ENCODE data around the gene TEX35.

Gene TEX35

DNA sequence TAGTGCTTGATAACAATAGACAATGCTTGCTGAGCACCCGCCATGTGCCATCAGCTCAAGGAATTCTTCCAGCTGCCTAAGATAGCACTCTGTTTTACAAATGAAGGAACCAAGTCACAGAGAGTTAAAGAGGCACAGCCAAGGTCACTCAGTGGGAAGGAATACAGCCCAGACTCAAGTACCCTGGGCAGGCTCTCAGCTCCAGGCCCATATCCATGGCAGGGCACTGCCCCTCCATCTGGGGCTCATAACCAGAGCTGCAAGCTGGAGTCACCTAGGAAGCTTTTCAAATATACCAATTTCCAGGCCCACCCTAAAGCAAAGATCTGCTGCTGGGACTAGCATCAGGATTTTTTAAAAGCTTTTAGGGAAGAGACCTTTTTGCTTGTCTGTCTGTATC, 17.8 kb upstream of the TEX35 start:
- Histone ChIP-seq H3K9me3 (replicated peaks; ENCODE audit: low read length) (no peaks in the 10 kb centered on the region), H3K4me2 (ENCODE audit: low read length) (no peak overlapping the region), H3K9ac (ENCODE audit: low read depth, low read length) (no peak overlapping the region), H3K4me1 (ENCODE audit: control insufficient read depth, insufficient read depth, low read length) (no peaks in the 10 kb centered on the region), H3K36me3 (ENCODE audit: insufficient read depth, low read length) (no peaks in the 10 kb centered on the region), H3K4me3 (ENCODE audit: low read length) (no peak overlapping the region), H3K27me3 (ENCODE audit: control insufficient read depth, insufficient read depth, low read length) (no peaks in the 10 kb centered on the region)

DNA sequence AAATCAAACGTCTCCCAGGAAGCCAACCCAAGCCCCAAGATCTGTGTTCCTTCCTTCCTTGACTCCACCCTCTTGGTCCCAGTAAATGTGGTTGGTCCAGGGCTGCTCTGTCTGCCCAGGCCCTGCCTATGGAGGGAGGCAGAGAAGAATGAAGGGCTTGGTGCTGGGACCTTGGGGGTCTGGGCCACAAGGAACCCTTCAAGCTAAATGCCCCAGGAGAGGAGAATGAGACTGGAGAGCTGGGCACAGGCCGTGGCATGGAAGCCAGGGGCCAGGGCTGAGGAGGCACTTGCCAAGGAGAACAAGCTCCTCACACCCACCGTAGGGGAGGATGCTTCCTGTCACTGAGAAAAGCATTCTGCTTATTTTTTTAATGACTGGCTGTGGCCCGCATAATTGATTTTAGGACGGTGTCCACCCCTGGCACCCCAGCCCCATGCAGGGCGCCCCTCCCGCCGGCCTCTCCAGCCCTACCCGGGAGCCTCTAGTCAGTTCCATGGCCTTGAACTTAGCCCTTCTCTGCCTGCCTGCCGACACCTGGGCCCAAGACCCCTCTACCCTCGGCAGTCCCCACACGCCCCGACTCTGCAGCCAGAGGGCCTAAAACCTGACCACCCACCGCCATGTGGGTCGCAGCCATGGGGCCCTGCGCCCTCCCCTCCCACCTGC, 17.0 kb upstream of the TEX35 start:
- no peaks in the 10 kb centered on the region for H3K27me3 ChIP-seq (ENCODE audit: control insufficient read depth, insufficient read depth, low read length)
- no peaks in the 10 kb centered on the region for H3K36me3 ChIP-seq (ENCODE audit: insufficient read depth, low read length)
- no peak overlapping the region for H3K4me3 ChIP-seq (ENCODE audit: low read length)
- H3K4me2 ChIP-seq (ENCODE audit: low read length), result no peak overlapping the region
- no peak overlapping the region for H3K9ac ChIP-seq (ENCODE audit: low read depth, low read length)
- no peaks in the 10 kb centered on the region for H3K9me3 ChIP-seq (replicated peaks; ENCODE audit: low read length)
- no peaks in the 10 kb centered on the region for H3K4me1 ChIP-seq (ENCODE audit: control insufficient read depth, insufficient read depth, low read length)

DNA sequence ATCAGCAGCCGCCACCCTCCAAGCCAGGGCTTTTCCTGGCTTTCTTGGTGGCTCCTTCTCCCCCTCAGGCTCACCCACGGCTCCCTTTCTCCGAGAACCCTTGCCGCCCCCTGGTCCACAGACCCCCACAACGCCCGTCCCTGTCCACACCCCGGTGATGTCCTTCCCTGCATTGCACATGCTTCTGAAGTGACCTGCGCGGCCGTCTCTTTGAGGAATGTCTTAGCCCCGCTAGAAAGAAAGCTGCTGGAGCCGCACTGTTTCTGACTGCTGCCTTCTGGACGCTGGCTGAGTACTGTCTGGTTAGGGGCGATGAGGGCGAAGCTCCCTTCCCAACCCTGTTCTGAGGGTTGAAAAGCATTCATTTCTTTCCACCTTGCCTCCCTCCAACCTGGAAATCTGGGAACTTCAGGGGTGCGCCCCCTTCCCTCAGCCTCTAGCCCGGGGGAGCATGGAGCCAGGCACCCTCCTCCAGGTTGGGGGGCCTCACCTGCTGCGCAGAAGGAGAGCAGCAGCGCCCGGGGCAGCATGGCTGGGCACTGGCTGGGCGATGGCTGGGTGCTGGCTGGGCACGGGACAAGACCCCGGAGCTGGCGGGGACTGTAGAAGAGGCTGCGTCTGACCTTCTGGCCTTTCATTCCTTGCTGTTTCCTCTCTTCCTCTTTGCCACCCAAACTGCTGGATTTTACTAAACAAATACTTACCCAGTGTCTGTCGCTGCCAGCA, 16.3 kb upstream of the TEX35 start, which contains the start of gene CLEC20A:
Gene CLEC20A (minus strand): TSS at position 555 of the 726 bp plus-strand sequence. CDS start 25 bp downstream, at position 530.
- Histone ChIP-seq H3K36me3 (ENCODE audit: insufficient read depth, low read length) (no peaks in the 10 kb centered on the region), H3K9me3 (replicated peaks; ENCODE audit: low read length) (no peaks in the 10 kb centered on the region), H3K9ac (ENCODE audit: low read depth, low read length) (no peak within 1 kb of the TSS)

DNA sequence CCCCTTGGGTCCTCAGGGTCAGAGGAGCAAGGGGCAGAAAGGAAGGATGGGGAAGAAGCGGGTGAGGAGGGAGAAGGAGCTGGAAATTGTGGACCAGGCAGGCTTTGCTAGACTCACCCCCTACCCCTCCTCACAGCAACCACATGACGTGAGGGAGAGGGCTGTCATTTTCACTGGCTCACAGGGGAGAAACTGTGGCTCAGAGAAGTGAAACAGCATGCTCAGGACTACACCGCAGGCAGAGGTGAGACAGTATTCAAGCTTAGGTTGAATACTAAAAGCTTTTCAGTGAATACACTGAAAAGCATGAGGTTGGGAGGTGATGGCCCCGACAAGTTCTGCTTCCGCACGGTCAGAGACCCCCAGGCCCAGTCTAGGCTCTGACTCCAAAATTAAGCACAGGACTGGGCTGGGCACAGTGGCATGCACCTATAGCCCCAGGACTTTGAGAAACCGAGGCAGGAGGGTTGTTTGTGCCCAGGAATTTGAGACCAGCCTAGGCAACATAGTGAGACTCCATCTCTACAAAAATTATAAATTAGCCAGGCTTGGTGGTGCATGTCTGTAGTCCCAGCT, 14.9 kb upstream of the TEX35 start:
- Histone ChIP-seq H3K4me1 (ENCODE audit: control insufficient read depth, insufficient read depth, low read length) (no peaks in the 10 kb centered on the region), H3K9me3 (replicated peaks; ENCODE audit: low read length) (no peaks in the 10 kb centered on the region), H3K4me3 (ENCODE audit: low read length) (no peak overlapping the region), H3K27me3 (ENCODE audit: control insufficient read depth, insufficient read depth, low read length) (no peaks in the 10 kb centered on the region), H3K4me2 (ENCODE audit: low read length) (no peak overlapping the region), H3K9ac (ENCODE audit: low read depth, low read length) (no peak overlapping the region), H3K36me3 (ENCODE audit: insufficient read depth, low read length) (no peaks in the 10 kb centered on the region)

More for the DNA sequence above, 16.3 kb upstream of the TEX35 start, which contains the start of gene CLEC20A:
- Histone ChIP-seq H3K4me2 (ENCODE audit: low read length) (no peak within 1 kb of the TSS), H3K4me1 (ENCODE audit: control insufficient read depth, insufficient read depth, low read length) (no peaks in the 10 kb centered on the region), H3K27me3 (ENCODE audit: control insufficient read depth, insufficient read depth, low read length) (no peaks in the 10 kb centered on the region), H3K4me3 (ENCODE audit: low read length) (no peak within 1 kb of the TSS)

DNA sequence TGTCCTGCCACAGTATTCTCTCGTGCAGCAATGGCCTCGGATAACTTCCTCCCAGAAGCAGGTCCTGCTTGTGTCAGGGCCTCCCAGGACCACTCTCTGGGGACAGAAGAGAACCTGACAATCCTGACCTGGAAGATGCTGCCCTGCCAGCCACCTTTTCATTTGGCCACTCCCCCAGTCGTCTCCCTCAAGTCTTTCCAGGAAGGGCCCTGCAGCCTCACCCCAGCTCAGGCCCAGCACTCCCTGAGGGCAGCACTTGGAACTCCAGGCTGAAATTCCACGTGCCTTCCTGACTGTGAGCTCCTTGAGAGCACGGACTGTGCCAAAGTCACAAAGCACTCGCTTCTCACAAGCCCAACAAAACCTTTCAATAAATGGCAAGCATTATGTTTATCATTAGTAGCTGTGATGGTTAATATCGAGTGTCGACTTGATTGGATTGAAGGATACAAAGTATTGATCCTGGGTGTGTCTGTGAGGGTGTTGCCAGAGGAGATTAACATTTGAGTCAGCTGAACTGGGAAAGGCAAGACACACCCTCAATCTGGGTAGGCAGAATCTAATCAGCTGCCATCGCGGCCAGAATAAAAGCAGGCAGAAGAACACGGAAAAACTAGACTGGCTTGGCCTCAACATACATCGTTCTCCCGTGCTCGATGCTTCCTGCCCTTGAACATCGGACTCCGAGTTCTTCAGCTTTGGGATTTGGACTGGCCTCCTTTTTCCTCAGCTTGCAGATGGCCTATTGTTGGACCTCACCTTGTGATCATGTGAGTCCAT, 13.8 kb upstream of the TEX35 start:
- Histone ChIP-seq H3K4me3 (ENCODE audit: low read length) (no peak overlapping the region), H3K9ac (ENCODE audit: low read depth, low read length) (no peak overlapping the region), H3K9me3 (replicated peaks; ENCODE audit: low read length) (no peaks in the 10 kb centered on the region), H3K27me3 (ENCODE audit: control insufficient read depth, insufficient read depth, low read length) (no peaks in the 10 kb centered on the region), H3K4me1 (ENCODE audit: control insufficient read depth, insufficient read depth, low read length) (no peaks in the 10 kb centered on the region), H3K36me3 (ENCODE audit: insufficient read depth, low read length) (no peaks in the 10 kb centered on the region), H3K4me2 (ENCODE audit: low read length) (no peak overlapping the region)

DNA sequence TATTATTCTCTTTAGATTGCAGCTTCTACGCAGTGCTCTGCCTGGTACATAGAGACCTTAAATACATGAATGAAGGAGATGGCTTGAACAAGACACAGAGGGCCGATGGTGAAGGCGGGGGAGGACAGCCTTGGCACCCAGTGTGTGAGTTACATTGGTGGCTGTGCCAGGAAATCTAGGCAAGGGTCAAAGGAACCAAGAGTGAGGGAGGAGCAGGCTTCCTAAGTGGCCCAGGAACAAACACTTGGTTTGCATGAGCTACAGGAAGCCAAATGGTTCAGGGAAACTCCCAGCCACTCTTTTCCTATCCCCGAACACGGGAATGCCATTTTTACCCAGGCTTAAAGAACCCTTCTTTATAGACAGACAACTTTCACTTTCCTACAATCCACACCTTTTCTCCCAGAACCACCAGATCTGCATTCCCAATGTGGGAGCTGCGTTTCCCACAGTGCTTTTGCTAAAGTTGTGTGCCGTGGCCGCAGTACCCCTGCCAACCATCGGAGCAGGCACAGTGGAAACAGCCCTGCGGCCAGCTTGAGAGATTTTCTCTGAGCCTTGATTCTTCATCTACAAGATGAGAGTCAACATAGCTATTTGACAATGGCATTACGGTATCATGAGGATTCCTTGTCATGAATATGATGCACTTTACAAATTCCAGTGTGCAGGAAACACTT, 12.7 kb upstream of the TEX35 start:
- Histone ChIP-seq H3K9ac (ENCODE audit: low read depth, low read length) (no peak overlapping the region), H3K9me3 (replicated peaks; ENCODE audit: low read length) (no peaks in the 10 kb centered on the region), H3K36me3 (ENCODE audit: insufficient read depth, low read length) (no peaks in the 10 kb centered on the region), H3K4me3 (ENCODE audit: low read length) (no peak overlapping the region), H3K4me1 (ENCODE audit: control insufficient read depth, insufficient read depth, low read length) (no peaks in the 10 kb centered on the region), H3K27me3 (ENCODE audit: control insufficient read depth, insufficient read depth, low read length) (peaks cover 2% of the 10 kb centered on the region), H3K4me2 (ENCODE audit: low read length) (no peak overlapping the region)

DNA sequence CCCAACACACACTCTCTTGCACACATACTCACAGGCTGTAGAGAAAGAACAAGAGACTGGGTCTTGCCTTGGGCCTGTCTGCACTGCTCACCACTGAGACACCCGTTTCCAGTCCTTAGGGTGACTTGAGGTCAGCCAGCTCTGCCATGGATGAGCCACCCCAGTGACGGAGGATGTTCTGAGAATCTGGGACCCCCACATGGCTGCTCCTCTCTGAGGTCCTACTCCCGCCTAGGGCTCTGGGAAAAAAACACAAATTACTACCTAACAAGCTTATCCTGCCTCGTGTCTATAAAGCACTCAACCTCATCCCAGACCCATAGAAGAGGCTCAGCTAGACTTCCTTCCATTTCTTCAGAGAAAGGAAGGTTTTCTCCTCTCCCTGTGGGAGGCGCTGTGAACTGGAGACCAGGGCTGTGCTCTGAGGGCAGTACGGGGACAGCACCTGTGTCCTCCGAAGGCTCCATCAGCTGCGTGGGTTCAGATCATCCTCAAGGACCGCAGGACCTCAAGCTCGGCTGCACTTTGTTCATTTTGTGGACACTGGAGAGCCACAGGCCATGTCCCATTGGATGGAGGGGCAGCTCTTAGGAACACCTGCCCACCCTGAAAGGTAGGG, 11.9 kb upstream of the TEX35 start:
- H3K4me1 ChIP-seq (ENCODE audit: control insufficient read depth, insufficient read depth, low read length), result no peaks in the 10 kb centered on the region
- no peaks in the 10 kb centered on the region for H3K9me3 ChIP-seq (replicated peaks; ENCODE audit: low read length)
- peaks cover 5% of the 10 kb centered on the region for H3K27me3 ChIP-seq (ENCODE audit: control insufficient read depth, insufficient read depth, low read length)
- no peaks in the 10 kb centered on the region for H3K36me3 ChIP-seq (ENCODE audit: insufficient read depth, low read length)
- H3K9ac ChIP-seq (ENCODE audit: low read depth, low read length), result no peak overlapping the region
- H3K4me3 ChIP-seq (ENCODE audit: low read length), result no peak overlapping the region
- H3K4me2 ChIP-seq (ENCODE audit: low read length), result no peak overlapping the region

DNA sequence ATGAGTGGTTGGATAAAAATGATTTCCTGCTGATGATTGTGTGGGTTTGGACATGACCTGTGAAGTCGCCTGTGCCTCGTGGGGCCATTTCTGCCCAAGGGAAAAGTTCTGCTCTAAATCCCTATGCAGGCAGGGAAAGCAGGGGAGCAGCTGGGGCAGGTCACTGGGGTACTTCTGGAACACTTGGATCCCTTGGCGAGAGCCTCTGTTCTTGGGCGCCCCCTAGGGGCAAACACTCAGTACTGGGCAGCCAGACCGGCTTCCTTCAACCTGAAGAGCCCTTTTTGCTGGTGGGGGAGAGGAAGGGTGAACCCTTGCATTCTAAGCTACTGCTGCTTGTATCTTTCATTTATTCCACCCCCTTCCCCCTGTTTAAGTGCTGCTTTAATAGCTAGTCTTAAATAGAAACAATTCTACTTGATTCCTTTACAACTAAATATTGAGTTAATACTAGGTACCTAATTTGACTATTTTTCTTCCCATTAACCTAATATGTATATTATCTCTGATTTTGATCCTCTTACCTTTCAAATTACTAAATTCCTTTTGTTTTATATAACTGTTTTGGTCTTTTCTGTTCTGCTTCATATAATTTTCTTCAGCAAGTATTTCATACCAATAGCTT, 11.1 kb upstream of the TEX35 start:
- H3K9ac ChIP-seq (ENCODE audit: low read depth, low read length), result no peak overlapping the region
- H3K36me3 ChIP-seq (ENCODE audit: insufficient read depth, low read length), result no peaks in the 10 kb centered on the region
- no peak overlapping the region for H3K4me2 ChIP-seq (ENCODE audit: low read length)
- no peaks in the 10 kb centered on the region for H3K4me1 ChIP-seq (ENCODE audit: control insufficient read depth, insufficient read depth, low read length)
- H3K9me3 ChIP-seq (replicated peaks; ENCODE audit: low read length), result no peaks in the 10 kb centered on the region
- H3K4me3 ChIP-seq (ENCODE audit: low read length), result no peak overlapping the region
- H3K27me3 ChIP-seq (ENCODE audit: control insufficient read depth, insufficient read depth, low read length), result peaks cover 13% of the 10 kb centered on the region

DNA sequence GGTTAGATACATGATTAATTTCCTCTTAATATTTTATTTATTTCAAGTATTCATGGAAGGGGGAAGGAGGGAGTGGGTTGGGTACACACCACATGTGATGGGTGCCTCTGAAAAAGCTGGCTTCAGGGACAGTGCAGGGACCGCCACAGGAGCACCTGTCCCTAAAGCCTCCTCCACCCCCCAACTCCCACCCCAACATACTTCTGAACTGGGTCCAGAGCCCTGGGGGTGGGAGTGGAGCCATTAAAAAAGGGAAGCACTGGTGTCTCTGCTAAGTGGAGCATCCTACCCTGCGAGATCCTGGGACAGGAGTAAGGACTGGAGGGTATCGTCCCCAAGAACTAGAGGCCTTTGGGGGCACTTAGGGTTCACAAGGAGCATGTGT, 10.6 kb upstream of the TEX35 start:
- no peak overlapping the region for H3K4me3 ChIP-seq (ENCODE audit: low read length)
- H3K27me3 ChIP-seq (ENCODE audit: control insufficient read depth, insufficient read depth, low read length), result peaks cover 15% of the 10 kb centered on the region
- no peaks in the 10 kb centered on the region for H3K4me1 ChIP-seq (ENCODE audit: control insufficient read depth, insufficient read depth, low read length)
- H3K9ac ChIP-seq (ENCODE audit: low read depth, low read length), result no peak overlapping the region
- H3K4me2 ChIP-seq (ENCODE audit: low read length), result no peak overlapping the region
- no peaks in the 10 kb centered on the region for H3K9me3 ChIP-seq (replicated peaks; ENCODE audit: low read length)
- H3K36me3 ChIP-seq (ENCODE audit: insufficient read depth, low read length), result no peaks in the 10 kb centered on the region

DNA sequence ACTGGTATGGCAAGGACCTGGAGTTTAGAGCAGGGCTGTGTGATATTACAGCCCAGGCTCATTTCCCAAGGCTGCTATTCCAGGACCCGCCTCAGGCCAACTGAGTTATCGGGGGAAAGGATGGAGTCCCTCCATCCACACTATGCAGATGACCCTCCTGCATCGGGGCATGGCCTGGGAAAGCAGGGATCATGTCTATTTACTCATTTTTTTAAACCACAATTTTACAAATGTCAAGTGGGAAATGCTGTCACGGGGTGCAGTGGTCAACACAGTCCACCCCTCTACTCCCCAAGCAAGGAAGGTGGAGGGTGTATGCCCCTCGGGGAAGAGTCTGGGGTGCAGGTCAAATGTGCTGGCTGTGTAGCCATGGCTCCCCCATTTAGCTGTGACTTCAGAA, 10.1 kb upstream of the TEX35 start:
- Histone ChIP-seq H3K9me3 (replicated peaks; ENCODE audit: low read length) (no peaks in the 10 kb centered on the region), H3K4me1 (ENCODE audit: control insufficient read depth, insufficient read depth, low read length) (no peaks in the 10 kb centered on the region), H3K36me3 (ENCODE audit: insufficient read depth, low read length) (no peaks in the 10 kb centered on the region), H3K4me2 (ENCODE audit: low read length) (no peak overlapping the region), H3K9ac (ENCODE audit: low read depth, low read length) (no peak overlapping the region), H3K4me3 (ENCODE audit: low read length) (no peak overlapping the region), H3K27me3 (ENCODE audit: control insufficient read depth, insufficient read depth, low read length) (peaks cover 15% of the 10 kb centered on the region)

Measured in skeletal muscle satellite cell (primary cell).